Body of pancreas (tissue), 4 donors: ENCODE measurements around the gene ASAP2. TPM values are rescaled to one million over a fixed set of nuclear protein-coding genes. Genes with fewer than 3 reads are reported as not detected.

Experiments
- ATAC-seq: fragments of 150-250 bp; one replicate; pipeline ENCODE4 v1.9.1; 2016
- DNase-seq, 4 donors: peaks; one replicate each; pipeline ENCODE4 v3.0.0-alpha.2; 2019
- H3K27ac ChIP-seq, 4 donors: fragments of 200-600 bp; sonication (generic); 1 replicate in 3 of 4; 2 replicates in 1 of 4; pipeline versions ENCODE4 v1.5.1 to v1.6.1; 2016 to 2019; ENCODE audit warnings: mild to moderate bottlenecking in 1 of 4, mixed read lengths in 1 of 4, moderate library complexity in 1 of 4
- H3K27me3 ChIP-seq, 2 donors: fragments of 200-600 bp; sonication (generic); one replicate each; pipeline ENCODE4 v1.6.0; 2016; ENCODE audit warnings: mild to moderate bottlenecking in 1 of 2
- H3K36me3 ChIP-seq, 2 donors: fragments of 200-600 bp; sonication (generic); replicated peaks in 1 of 2; 2 replicates each; pipeline ENCODE4 v1.5.1; 2016; ENCODE audit warnings: low read depth in 2 of 2; ENCODE audit not compliant: insufficient read depth in 1 of 2
- H3K4me1 ChIP-seq: fragments of 200-600 bp; sonication (generic); one replicate; pipeline ENCODE4 v1.6.0; 2016
- H3K4me3 ChIP-seq, 2 donors: fragments of 200-600 bp; sonication (generic); 1 replicate in 1 of 2; 2 replicates in 1 of 2; pipeline ENCODE4 v1.5.1; 2016 to 2019
- H3K9me3 ChIP-seq, 3 donors: fragments of 200-600 bp; sonication (generic); 1 replicate in 2 of 3; 2 replicates in 1 of 3; pipeline ENCODE4 v1.5.1; 2016
- CTCF ChIP-seq, 7 experiments: fragments of 450-650 bp in 4 of 7; fragments of 200-600 bp in 3 of 7; sonication (generic) in 3 of 7; IDR thresholded peaks; one replicate each; pipeline ENCODE4 v1.5.1; 2016 to 2019; ENCODE audit warnings: antibody characterized with exemption in 7 of 7
- POLR2A ChIP-seq, 3 donors: fragments of 450-650 bp; IDR thresholded peaks; one replicate each; pipeline ENCODE4 v1.6.1; 2016; ENCODE audit warnings: antibody characterized with exemption in 3 of 3, mild to moderate bottlenecking in 2 of 3
- WGBS, 2 donors: methylation state at CpG; one replicate each; pipeline ENCODE4 v1.1.5; 2017; 5-methylcytosine and 5-hydroxymethylcytosine counted together
- intact Hi-C: fragments of 100-400 bp; cut with DNase I; formaldehyde crosslinking; loops from one replicate; pipeline ENCODE4 v1.15.1; 2023
- total RNA-seq, 2 donors: library from RNA; depleted of rRNA; stranded (reverse); fragments of >200 nt; gene quantifications; one replicate each; pipeline ENCODE4 v1.1.0, GENCODE V29; 2016

The ASAP2 gene
- total RNA-seq, 2 donors from 2014 or later: 12.5 to 23.7 TPM

DNA sequence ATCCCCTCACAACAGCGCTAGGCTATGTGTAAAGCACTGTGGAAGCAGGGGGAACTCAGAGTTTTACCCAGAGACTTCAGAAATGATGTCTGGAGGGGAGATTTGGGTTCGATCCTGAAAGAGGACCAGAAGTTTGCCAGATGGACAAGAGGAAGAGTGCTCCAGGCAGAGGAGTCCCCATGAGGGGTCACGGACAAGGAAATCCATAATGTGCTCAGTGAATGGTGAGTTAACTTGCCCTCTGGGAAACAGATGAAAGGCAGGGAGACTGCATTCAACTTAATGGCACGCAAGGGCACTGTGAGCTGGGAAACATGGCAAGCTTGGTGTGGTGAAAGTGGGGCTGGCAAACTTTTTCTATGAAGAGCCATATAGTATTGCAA lies 6.0 kb upstream of the ASAP2 start:
- no peaks in the 10 kb centered on the region for H3K36me3 ChIP-seq
- no peak overlapping the region for H3K27ac ChIP-seq
- no peaks in the 10 kb centered on the region for H3K9me3 ChIP-seq
- WGBS, 2 donors: 83 to 87% methylated on average over 4 of the region's 4 CpGs
- DNase-seq: no peak
- intact Hi-C loops: no loop called here
- no peak for ATAC-seq
- peaks cover 18% of the 10 kb centered on the region for H3K4me1 ChIP-seq
- H3K27me3 ChIP-seq: no peaks in the 10 kb centered on the region
- no peak overlapping the region for H3K4me3 ChIP-seq
- no peak for TF ChIP-seq CTCF (IDR thresholded peaks at IDR 0.05)
- no peak for TF ChIP-seq POLR2A (IDR thresholded peaks at IDR 0.05)

- Histone ChIP-seq H3K27ac (no peak overlapping the region), H3K4me1 (peaks cover 23% of the 10 kb centered on the region), H3K4me3 (no peak overlapping the region), H3K36me3 (no peaks in the 10 kb centered on the region), H3K9me3 (no peaks in the 10 kb centered on the region), H3K27me3 (no peaks in the 10 kb centered on the region)
- ATAC-seq (no peak), DNase-seq (no peak)
- 74 to 76% methylated on average over 5 of the region's 5 CpGs for WGBS, 2 donors
- intact Hi-C loops: no loop called here
- no peak for TF ChIP-seq CTCF (IDR thresholded peaks at IDR 0.05)
Observed at GRCh38 chr2:9201185-9201891, 5.3 kb upstream of the ASAP2 start.

- no peaks in the 10 kb centered on the region for H3K9me3 ChIP-seq
- ATAC-seq (no peak), DNase-seq (no peak)
- peaks cover 23% of the 10 kb centered on the region for H3K4me1 ChIP-seq
- no peaks in the 10 kb centered on the region for H3K36me3 ChIP-seq
- no peak overlapping the region for H3K27ac ChIP-seq
- H3K4me3 ChIP-seq: no peak overlapping the region
- no peak for TF ChIP-seq CTCF (IDR thresholded peaks at IDR 0.05)
- TF ChIP-seq POLR2A (IDR thresholded peaks at IDR 0.05): no peak
- WGBS, 2 donors: 94 to 96% methylated on average over 3 of the region's 3 CpGs
- H3K27me3 ChIP-seq: no peaks in the 10 kb centered on the region
- intact Hi-C loops: no loop called here
Observed at GRCh38 chr2:9203006-9203405, 3.6 kb upstream of the ASAP2 start.

DNA sequence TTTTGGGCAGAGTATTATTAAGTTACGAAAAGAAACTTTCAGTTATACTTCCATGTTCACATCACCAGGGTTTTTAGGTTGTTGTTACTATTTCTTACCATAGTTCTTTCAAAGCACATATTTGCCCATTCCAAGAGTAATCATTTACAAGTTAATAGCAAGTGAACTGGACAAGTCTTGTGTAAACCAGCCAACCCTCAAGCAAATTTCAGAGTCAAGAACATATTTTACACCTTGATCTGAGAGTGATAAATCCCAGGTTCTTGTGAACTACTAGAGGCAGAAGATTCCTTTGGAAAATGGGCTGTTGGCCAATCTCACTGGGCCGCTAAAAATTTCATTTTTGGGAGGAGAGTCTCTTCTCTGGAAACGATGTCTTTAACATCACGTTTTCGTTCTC lies 2.7 kb upstream of the ASAP2 start:
- Histone ChIP-seq H3K27me3 (no peaks in the 10 kb centered on the region), H3K36me3 (no peaks in the 10 kb centered on the region), H3K4me1 (peaks cover 27% of the 10 kb centered on the region), H3K4me3 (no peak overlapping the region), H3K27ac (no peak overlapping the region), H3K9me3 (no peaks in the 10 kb centered on the region)
- no peak for ATAC-seq
- no peak for DNase-seq
- intact Hi-C loops: no loop called here
- 84 to 87% methylated on average over 5 of the region's 5 CpGs for WGBS, 2 donors
- TF ChIP-seq POLR2A (IDR thresholded peaks at IDR 0.05) (no peak), CTCF (IDR thresholded peaks at IDR 0.05) (no peak)

DNA sequence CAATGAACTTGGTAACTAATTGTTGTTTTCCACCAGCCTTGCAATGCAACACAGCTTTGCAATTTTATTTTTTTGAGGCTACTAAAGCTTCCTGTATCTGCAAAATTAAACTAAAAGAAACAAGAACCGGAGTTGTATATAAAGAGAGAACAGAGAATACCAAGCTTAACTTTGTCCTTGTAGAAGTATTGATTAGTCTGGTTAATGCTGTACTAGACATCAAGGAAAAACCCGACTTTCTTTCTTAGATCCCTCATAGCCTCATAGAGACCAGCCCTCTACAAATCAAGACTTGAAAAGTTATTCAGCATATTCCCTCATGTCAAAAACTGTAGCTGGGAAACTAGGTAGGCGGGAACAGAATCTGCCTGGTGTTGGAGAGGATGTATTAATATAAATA lies 1.7 kb upstream of the ASAP2 start:
- Histone ChIP-seq H3K27me3 (no peaks in the 10 kb centered on the region), H3K4me3 (no peak overlapping the region), H3K9me3 (no peaks in the 10 kb centered on the region), H3K27ac (peak overlapping the region in 2 of 4 donors; percentile 86 to 88), H3K4me1 (peaks cover 34% of the 10 kb centered on the region), H3K36me3 (no peaks in the 10 kb centered on the region)
- ATAC-seq: peak; percentile 25
- intact Hi-C loops: no loop called here
- no peak for DNase-seq
- 10 to 19% methylated on average over 3 of the region's 3 CpGs for WGBS, 2 donors
- TF ChIP-seq POLR2A (IDR thresholded peaks at IDR 0.05): no peak
- no peak for TF ChIP-seq CTCF (IDR thresholded peaks at IDR 0.05)
